HepG2 (cell line): ENCODE results near the gene TEX101.
"Not testable (repeated sequence)": the region's sequence is repeated elsewhere in the genome, so short reads cannot be mapped to it uniquely, and the experiment has no call there.

ENCODE experiments used
- CREM ChIP-seq, 2 experiments: sonication (generic) in 1 of 2; formaldehyde crosslinking in 1 of 2; IDR thresholded peaks; 2 replicates each; pipeline versions ENCODE4 v1.4.0 to v1.6.1; 2016 to 2020; ENCODE audit warnings: antibody characterized with exemption in 1 of 2, mild to moderate bottlenecking in 1 of 2, missing genetic modification reagents in 1 of 2
- KDM5B ChIP-seq: sonication (generic); formaldehyde crosslinking; IDR thresholded peaks from 2 replicates; pipeline ENCODE4 v1.4.0; 2020; ENCODE audit warnings: missing genetic modification reagents, mild to moderate bottlenecking, borderline replicate concordance
- MTA3 ChIP-seq: sonication (generic); formaldehyde crosslinking; IDR thresholded peaks from 2 replicates; pipeline ENCODE4 v1.4.0; 2020; ENCODE audit warnings: missing genetic modification reagents
- MXD4 ChIP-seq: IDR thresholded peaks from 2 replicates; pipeline ENCODE4 v1.6.1; 2016; ENCODE audit warnings: mild to moderate bottlenecking, missing biosample characterization, missing genetic modification reagents
- TGIF2 ChIP-seq: IDR thresholded peaks from 2 replicates; pipeline ENCODE4 v1.6.1; 2016; ENCODE audit warnings: control low read depth, missing compliant biosample characterization
- TF ChIP-seq, protein P1 (sequence below): sonication (generic); formaldehyde crosslinking; IDR thresholded peaks from 2 replicates; pipeline ENCODE4 v1.4.0; 2020; ENCODE audit warnings: low read depth, missing genetic modification reagents
- TF ChIP-seq, protein P2 (sequence below): sonication (generic); formaldehyde crosslinking; IDR thresholded peaks from 2 replicates; pipeline ENCODE4 v1.5.0; 2020; ENCODE audit warnings: mild to moderate bottlenecking, missing genetic modification reagents, moderate library complexity

DNA sequence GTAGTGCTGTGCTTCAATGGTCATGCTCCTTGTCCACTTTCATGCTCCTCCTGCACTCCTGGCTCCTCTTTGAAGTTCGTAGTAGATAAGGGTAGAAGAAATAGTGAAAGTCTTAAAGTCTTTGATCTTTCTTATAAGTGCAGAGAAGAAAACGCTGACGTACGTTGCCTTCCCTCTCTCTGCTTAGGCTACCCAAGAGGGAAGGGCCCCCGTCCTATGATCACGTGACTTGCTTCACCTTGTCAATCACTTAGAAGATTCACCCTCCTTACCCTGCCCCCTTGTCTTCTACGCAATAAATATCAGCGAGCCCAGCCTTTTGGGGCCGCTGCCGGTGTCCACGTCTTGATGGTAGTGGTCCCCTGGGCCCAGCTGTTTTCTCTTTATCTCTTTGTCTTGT lies 22.6 kb downstream of the TEX101 start:
- TF ChIP-seq MXD4; MTA3; TGIF2 (CRISPR knock-in tag); KDM5B; CREM (IDR thresholded peaks at IDR 0.05); CREM (CRISPR knock-in tag; IDR thresholded peaks at IDR 0.05): not testable (repeated sequence)
- TF ChIP-seq, protein P1, sequence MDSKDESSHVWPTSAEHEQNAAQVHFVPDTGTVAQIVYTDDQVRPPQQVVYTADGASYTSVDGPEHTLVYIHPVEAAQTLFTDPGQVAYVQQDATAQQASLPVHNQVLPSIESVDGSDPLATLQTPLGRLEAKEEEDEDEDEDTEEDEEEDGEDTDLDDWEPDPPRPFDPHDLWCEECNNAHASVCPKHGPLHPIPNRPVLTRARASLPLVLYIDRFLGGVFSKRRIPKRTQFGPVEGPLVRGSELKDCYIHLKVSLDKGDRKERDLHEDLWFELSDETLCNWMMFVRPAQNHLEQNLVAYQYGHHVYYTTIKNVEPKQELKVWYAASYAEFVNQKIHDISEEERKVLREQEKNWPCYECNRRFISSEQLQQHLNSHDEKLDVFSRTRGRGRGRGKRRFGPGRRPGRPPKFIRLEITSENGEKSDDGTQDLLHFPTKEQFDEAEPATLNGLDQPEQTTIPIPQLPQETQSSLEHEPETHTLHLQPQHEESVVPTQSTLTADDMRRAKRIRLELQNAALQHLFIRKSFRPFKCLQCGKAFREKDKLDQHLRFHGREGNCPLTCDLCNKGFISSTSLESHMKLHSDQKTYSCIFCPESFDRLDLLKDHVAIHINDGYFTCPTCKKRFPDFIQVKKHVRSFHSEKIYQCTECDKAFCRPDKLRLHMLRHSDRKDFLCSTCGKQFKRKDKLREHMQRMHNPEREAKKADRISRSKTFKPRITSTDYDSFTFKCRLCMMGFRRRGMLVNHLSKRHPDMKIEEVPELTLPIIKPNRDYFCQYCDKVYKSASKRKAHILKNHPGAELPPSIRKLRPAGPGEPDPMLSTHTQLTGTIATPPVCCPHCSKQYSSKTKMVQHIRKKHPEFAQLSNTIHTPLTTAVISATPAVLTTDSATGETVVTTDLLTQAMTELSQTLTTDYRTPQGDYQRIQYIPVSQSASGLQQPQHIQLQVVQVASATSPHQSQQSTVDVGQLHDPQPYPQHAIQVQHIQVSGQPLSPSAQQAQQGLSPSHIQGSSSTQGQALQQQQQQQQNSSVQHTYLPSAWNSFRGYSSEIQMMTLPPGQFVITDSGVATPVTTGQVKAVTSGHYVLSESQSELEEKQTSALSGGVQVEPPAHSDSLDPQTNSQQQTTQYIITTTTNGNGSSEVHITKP (CRISPR knock-in tag): not testable (repeated sequence)
- TF ChIP-seq, protein P2, sequence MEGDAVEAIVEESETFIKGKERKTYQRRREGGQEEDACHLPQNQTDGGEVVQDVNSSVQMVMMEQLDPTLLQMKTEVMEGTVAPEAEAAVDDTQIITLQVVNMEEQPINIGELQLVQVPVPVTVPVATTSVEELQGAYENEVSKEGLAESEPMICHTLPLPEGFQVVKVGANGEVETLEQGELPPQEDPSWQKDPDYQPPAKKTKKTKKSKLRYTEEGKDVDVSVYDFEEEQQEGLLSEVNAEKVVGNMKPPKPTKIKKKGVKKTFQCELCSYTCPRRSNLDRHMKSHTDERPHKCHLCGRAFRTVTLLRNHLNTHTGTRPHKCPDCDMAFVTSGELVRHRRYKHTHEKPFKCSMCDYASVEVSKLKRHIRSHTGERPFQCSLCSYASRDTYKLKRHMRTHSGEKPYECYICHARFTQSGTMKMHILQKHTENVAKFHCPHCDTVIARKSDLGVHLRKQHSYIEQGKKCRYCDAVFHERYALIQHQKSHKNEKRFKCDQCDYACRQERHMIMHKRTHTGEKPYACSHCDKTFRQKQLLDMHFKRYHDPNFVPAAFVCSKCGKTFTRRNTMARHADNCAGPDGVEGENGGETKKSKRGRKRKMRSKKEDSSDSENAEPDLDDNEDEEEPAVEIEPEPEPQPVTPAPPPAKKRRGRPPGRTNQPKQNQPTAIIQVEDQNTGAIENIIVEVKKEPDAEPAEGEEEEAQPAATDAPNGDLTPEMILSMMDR (CRISPR knock-in tag): not testable (repeated sequence)
